Measurements from ENCODE around the gene UBB.

UBB gene

GRCh38 chr17:16346721-16347271 is 34.1 kb upstream of the UBB start:
- H3K4me3 ChIP-seq = no peak overlapping the region
- TF ChIP-seq, protein P1, sequence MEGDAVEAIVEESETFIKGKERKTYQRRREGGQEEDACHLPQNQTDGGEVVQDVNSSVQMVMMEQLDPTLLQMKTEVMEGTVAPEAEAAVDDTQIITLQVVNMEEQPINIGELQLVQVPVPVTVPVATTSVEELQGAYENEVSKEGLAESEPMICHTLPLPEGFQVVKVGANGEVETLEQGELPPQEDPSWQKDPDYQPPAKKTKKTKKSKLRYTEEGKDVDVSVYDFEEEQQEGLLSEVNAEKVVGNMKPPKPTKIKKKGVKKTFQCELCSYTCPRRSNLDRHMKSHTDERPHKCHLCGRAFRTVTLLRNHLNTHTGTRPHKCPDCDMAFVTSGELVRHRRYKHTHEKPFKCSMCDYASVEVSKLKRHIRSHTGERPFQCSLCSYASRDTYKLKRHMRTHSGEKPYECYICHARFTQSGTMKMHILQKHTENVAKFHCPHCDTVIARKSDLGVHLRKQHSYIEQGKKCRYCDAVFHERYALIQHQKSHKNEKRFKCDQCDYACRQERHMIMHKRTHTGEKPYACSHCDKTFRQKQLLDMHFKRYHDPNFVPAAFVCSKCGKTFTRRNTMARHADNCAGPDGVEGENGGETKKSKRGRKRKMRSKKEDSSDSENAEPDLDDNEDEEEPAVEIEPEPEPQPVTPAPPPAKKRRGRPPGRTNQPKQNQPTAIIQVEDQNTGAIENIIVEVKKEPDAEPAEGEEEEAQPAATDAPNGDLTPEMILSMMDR (IDR thresholded peaks at IDR 0.05) = no peak
- no peak overlapping the region for H3K27ac ChIP-seq
- DNase-seq (ENCODE audit: low spot score) = no peak

- TF ChIP-seq, protein P1 (IDR thresholded peaks at IDR 0.05) = no peak
- H3K27ac ChIP-seq = no peak overlapping the region
- no peak for DNase-seq (ENCODE audit: low spot score)
Observed at GRCh38 chr17:16348586-16348985, 32.3 kb upstream of the UBB start.

GRCh38 chr17:16349431-16349830 is 31.5 kb upstream of the UBB start:
- TF ChIP-seq, protein P1 (IDR thresholded peaks at IDR 0.05) = no peak
- no peak for DNase-seq (ENCODE audit: low spot score)
- no peak overlapping the region for H3K4me3 ChIP-seq
- H3K27ac ChIP-seq = no peak overlapping the region

More at GRCh38 chr17:16348586-16348985, 32.3 kb upstream of the UBB start:
- H3K4me3 ChIP-seq = no peak overlapping the region

GRCh38 chr17:16351831-16352230 is 29.1 kb upstream of the UBB start:
- no peak for DNase-seq (ENCODE audit: low spot score)
- Histone ChIP-seq H3K4me3 (peak overlapping the region; percentile 84), H3K27ac (no peak overlapping the region)
- TF ChIP-seq, protein P1 (IDR thresholded peaks at IDR 0.05) = no peak

GRCh38 chr17:16352303-16352666 is 28.6 kb upstream of the UBB start:
- DNase-seq (ENCODE audit: low spot score) = no peak
- TF ChIP-seq, protein P1 (IDR thresholded peaks at IDR 0.05) = no peak
- Histone ChIP-seq H3K4me3 (peak overlapping the region; percentile 84), H3K27ac (no peak overlapping the region)

DNA sequence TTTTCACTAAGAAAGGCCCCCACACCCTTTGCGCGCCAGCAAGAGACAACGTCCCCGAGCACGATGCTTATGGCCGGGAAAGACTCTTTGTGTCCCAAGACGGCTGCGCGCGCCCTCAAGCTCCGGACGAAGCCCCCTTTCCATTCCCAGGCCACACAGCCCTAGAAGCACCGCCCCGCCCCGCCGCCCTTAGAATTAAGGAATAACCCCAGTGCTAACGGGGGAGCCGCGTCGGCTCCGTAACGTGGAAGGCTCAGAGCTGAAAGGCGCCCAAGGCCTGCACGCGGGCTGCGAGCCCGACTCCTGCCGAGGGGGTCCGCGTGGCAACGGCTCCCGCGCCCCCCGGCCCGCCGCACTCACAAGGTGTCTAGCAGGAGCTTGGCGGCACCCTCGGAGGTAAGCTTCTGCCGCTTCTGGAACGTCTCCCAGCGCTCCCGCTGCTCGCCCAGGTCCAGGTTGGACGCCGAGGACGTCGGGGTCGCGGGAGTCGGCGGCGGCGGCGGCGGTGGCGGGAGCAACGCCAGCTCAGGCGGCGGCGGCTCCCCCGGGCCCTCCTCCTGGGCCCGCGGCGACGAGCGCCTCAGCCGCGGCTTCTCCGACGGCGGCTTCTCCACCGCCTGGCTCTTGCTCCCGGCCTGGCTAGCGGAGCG is 28.1 kb upstream of the UBB start:
- Histone ChIP-seq H3K4me3 (peak overlapping the region; percentile 84), H3K27ac (peak overlapping the region; percentile 38 to 64)
- TF ChIP-seq, protein P1 (IDR thresholded peaks at IDR 0.05) = no peak
- no peak for DNase-seq (ENCODE audit: low spot score)

Data from coronary artery (tissue), 2 donors.